Peyer's patch (tissue), 4 donors: Measurements from ENCODE around the gene TBC1D17.

Source experiments
- CTCF ChIP-seq, 6 experiments: fragments of 450-650 bp in 4 of 6; fragments of 200-600 bp in 2 of 6; sonication (generic) in 1 of 6; IDR thresholded peaks; one replicate each; pipeline ENCODE4 v1.5.1; 2017 to 2019; ENCODE audit warnings: antibody characterized with exemption in 6 of 6, mild to moderate bottlenecking in 3 of 6, moderate library complexity in 1 of 6
- POLR2A ChIP-seq, 2 donors: fragments of 450-650 bp; IDR thresholded peaks; one replicate each; pipeline ENCODE4 v1.5.1; 2017; ENCODE audit warnings: antibody characterized with exemption in 2 of 2, mild to moderate bottlenecking in 2 of 2, moderate library complexity in 2 of 2

GRCh38 chr19:49912965-49913685, 35.6 kb downstream of the TBC1D17 start:
- TF ChIP-seq CTCF (IDR thresholded peaks at IDR 0.05), result no peak
- no peak for TF ChIP-seq POLR2A (IDR thresholded peaks at IDR 0.05)
